Astrocyte (in vitro differentiated cells and primary cell): ENCODE data around the gene EFNA5. TPM values are rescaled to one million over a fixed set of nuclear protein-coding genes. Genes with fewer than 3 reads are reported as not detected.

ENCODE experiments used
- DNase-seq: peaks from one replicate; pipeline ENCODE4 v3.0.0-alpha.2; 2010; ENCODE audit warnings: low read depth
- FAIRE-seq: peaks from 2 replicates; lab custom pipeline; 2011; peaks lifted over from hg19 to GRCh38; lab: Jason Lieb, UNC
- H2AFZ ChIP-seq: 2 replicates; pipeline ENCODE4 v1.6.0; 2012; ENCODE audit warnings: low read depth, low read length, inconsistent platforms
- H3K27ac ChIP-seq: 2 replicates; pipeline ENCODE4 v1.5.1; 2011; ENCODE audit warnings: low read depth, low read length, inconsistent platforms
- H3K27me3 ChIP-seq: 2 replicates; pipeline ENCODE4 v1.6.0; 2011; ENCODE audit warnings: low read length, inconsistent platforms; ENCODE audit not compliant: insufficient read depth
- H3K36me3 ChIP-seq: 2 replicates; pipeline ENCODE4 v1.5.1; 2011; ENCODE audit warnings: low read length, inconsistent platforms; ENCODE audit not compliant: insufficient read depth
- H3K4me1 ChIP-seq: 2 replicates; pipeline ENCODE4 v1.5.1; 2011; ENCODE audit warnings: low read length, inconsistent platforms; ENCODE audit not compliant: insufficient read depth
- H3K4me2 ChIP-seq: 2 replicates; pipeline ENCODE4 v1.6.0; 2012; ENCODE audit warnings: low read length, inconsistent platforms
- H3K4me3 ChIP-seq: 2 replicates; pipeline ENCODE4 v1.5.1; 2011; ENCODE audit warnings: low read depth, mild to moderate bottlenecking, low read length, inconsistent platforms; ENCODE audit not compliant: insufficient read depth
- H3K79me2 ChIP-seq: 2 replicates; pipeline ENCODE4 v1.6.0; 2012; ENCODE audit warnings: mild to moderate bottlenecking, low read length, inconsistent platforms; ENCODE audit not compliant: insufficient read depth
- H3K9ac ChIP-seq: 2 replicates; pipeline ENCODE4 v1.6.0; 2012; ENCODE audit warnings: mild to moderate bottlenecking, low read length, inconsistent platforms
- H3K9me3 ChIP-seq: 2 replicates; pipeline ENCODE4 v1.5.1; 2012; ENCODE audit warnings: low read depth, mild to moderate bottlenecking, low read length, inconsistent platforms; ENCODE audit not compliant: insufficient read depth
- H4K20me1 ChIP-seq: 2 replicates; pipeline ENCODE4 v1.6.0; 2012; ENCODE audit warnings: low read length, inconsistent platforms; ENCODE audit not compliant: insufficient read depth
- H3K27ac Mint-ChIP-seq: one replicate; pipeline ENCODE4 v1.8.0; 2021; ENCODE audit warnings: mild to moderate bottlenecking, mixed read lengths; ENCODE audit not compliant: unreplicated experiment
- H3K27me3 Mint-ChIP-seq: one replicate; pipeline ENCODE4 v1.8.0; 2021; ENCODE audit warnings: low read depth, mixed read lengths; ENCODE audit not compliant: unreplicated experiment
- H3K36me3 Mint-ChIP-seq: one replicate; pipeline ENCODE4 v1.8.0; 2021; ENCODE audit warnings: low read depth, mixed read lengths; ENCODE audit not compliant: unreplicated experiment
- H3K4me1 Mint-ChIP-seq: one replicate; pipeline ENCODE4 v1.8.0; 2021; ENCODE audit warnings: low read depth, mixed read lengths; ENCODE audit not compliant: unreplicated experiment
- H3K4me3 Mint-ChIP-seq: one replicate; pipeline ENCODE4 v1.8.0; 2021; ENCODE audit warnings: mild to moderate bottlenecking, moderate library complexity, mixed read lengths; ENCODE audit not compliant: unreplicated experiment
- H3K9me3 Mint-ChIP-seq: one replicate; pipeline ENCODE4 v1.8.0; 2021; ENCODE audit warnings: mild to moderate bottlenecking, mixed read lengths; ENCODE audit not compliant: unreplicated experiment
- CTCF ChIP-seq: IDR thresholded peaks from 2 replicates; pipeline ENCODE4 v1.5.1; 2011; ENCODE audit warnings: low read depth, mild to moderate bottlenecking, inconsistent platforms, low read length, moderate library complexity; ENCODE audit not compliant: insufficient read depth
- EZH2 ChIP-seq: IDR thresholded peaks from 2 replicates; pipeline ENCODE4 v1.6.1; 2012; ENCODE audit warnings: mild to moderate bottlenecking, low read length, inconsistent platforms; ENCODE audit not compliant: insufficient read depth
- total RNA-seq: library from RNA; stranded (reverse); gene quantifications from 2 replicates; pipeline ENCODE4 v1.2.1, GENCODE V29; 2021

The EFNA5 gene
- total RNA-seq, 1 donor from 2014 or later = 59.3 TPM

- Histone ChIP-seq H3K4me2 (peak overlapping the region; percentile 35), H3K27ac (no peak overlapping the region), H3K9me3 (no peaks in the 10 kb centered on the region), H4K20me1 (no peaks in the 10 kb centered on the region), H2AFZ (no peak overlapping the region), H3K9ac (no peak overlapping the region), H3K79me2 (no peaks in the 10 kb centered on the region), H3K4me1 (peaks cover 22% of the 10 kb centered on the region), H3K36me3 (no peaks in the 10 kb centered on the region), H3K27me3 (no peaks in the 10 kb centered on the region), H3K4me3 (no peak overlapping the region)
- H3K36me3 Mint-ChIP-seq = peaks cover 11% of the 10 kb centered on the region
- H3K27me3 Mint-ChIP-seq = no peaks in the 10 kb centered on the region
- DNase-seq (peak; percentile 74), FAIRE-seq (no peak)
- peaks cover 2% of the 10 kb centered on the region for H3K9me3 Mint-ChIP-seq
- TF ChIP-seq CTCF (no peak), EZH2 (no peak)
- H3K4me1 Mint-ChIP-seq = peaks cover 48% of the 10 kb centered on the region
- peak overlapping the region; percentile 89 for H3K27ac Mint-ChIP-seq
- peak overlapping the region; percentile 13 for H3K4me3 Mint-ChIP-seq
Measured at GRCh38 chr5:107376546-107377276, 294.0 kb downstream of the EFNA5 start.

- no peak overlapping the region for H3K4me2 ChIP-seq
- H2AFZ ChIP-seq = no peak overlapping the region
- no peak for TF ChIP-seq CTCF
- no peak for TF ChIP-seq EZH2
- H3K4me3 Mint-ChIP-seq = no peak overlapping the region
- peaks cover 10% of the 10 kb centered on the region for H3K36me3 Mint-ChIP-seq
- FAIRE-seq = no peak
- H3K4me1 Mint-ChIP-seq = peaks cover 30% of the 10 kb centered on the region
- no peaks in the 10 kb centered on the region for H3K79me2 ChIP-seq
- no peak overlapping the region for H3K27ac Mint-ChIP-seq
- H3K4me3 ChIP-seq = no peak overlapping the region
- H3K27me3 Mint-ChIP-seq = no peaks in the 10 kb centered on the region
- no peak overlapping the region for H3K9ac ChIP-seq
- no peaks in the 10 kb centered on the region for H3K36me3 ChIP-seq
- no peaks in the 10 kb centered on the region for H3K27me3 ChIP-seq
- no peaks in the 10 kb centered on the region for H3K9me3 ChIP-seq
- H3K9me3 Mint-ChIP-seq = peaks cover 2% of the 10 kb centered on the region
- no peak overlapping the region for H3K27ac ChIP-seq
- H3K4me1 ChIP-seq = peaks cover 7% of the 10 kb centered on the region
- no peak for DNase-seq
- H4K20me1 ChIP-seq = no peaks in the 10 kb centered on the region
Measured at GRCh38 chr5:107373549-107374263, 297.0 kb downstream of the EFNA5 start.
